CD4-positive, alpha-beta T cell treated with Interleukin-2 at 100 ng/mL for 4 hours (primary cell): ENCODE data around the gene CREB3L2.
"Not testable (repeated sequence)": the region's sequence is repeated elsewhere in the genome, so short reads cannot be mapped to it uniquely, and the experiment has no call there.

ENCODE experiments used
- DNase-seq: peaks from one replicate; pipeline ENCODE4 v3.0.0-alpha.2; 2020; ENCODE audit warnings: low spot score

CREB3L2 gene

DNA sequence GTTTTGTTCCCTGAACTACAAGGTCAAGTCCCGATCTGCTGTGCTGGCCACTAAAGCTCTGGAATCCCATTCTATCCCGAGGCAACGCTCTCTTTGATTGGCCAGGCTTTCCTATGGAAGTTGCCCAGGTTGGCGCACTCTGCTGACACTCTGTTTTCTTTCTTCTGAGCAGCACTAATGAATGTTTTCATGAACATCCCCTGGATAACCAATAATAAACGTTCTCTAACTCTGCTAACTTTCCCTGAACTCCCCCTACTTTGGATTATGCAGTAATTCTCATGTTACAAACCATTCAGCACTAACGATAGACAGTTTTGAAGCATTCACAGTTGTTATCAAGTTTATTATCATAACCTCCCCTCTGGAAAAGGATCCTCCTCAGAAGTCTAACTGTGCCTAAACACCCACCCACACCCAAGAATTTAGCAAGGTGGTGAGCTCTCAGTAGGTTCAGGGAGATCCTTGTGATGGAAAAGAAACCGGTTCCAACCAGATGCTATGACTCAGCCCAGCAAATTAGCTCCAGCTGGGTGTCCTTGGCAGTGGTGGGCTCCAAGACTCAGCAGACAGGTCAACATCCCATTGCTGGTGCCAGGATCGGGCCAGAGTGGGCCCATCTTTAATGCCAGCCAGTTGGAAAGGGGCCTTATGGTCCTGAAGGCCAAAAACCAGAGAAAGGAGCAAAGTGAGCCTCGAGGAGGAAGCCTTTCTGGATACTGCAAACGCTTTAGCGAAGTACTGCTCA is 68.4 kb downstream of the CREB3L2 start:
- no peak for DNase-seq

DNA sequence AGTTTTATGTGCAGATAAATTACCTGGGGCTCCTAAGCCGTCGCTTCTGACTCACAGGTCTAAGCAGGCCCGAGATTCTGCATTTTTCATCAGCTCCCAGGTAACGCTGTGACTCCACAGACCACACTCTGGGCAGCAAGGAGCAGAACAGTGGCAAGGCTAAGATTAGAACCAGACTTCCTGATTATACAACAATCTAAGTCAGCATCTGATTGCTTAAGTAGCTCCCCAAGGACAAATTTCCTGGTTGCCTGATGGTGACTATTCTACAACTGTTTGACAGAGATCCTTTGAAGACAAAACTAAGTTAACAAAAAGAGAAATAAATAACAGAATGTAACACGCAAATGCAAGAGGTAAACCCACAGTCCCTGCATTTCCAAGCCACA is 69.0 kb downstream of the CREB3L2 start:
- no peak for DNase-seq

DNA sequence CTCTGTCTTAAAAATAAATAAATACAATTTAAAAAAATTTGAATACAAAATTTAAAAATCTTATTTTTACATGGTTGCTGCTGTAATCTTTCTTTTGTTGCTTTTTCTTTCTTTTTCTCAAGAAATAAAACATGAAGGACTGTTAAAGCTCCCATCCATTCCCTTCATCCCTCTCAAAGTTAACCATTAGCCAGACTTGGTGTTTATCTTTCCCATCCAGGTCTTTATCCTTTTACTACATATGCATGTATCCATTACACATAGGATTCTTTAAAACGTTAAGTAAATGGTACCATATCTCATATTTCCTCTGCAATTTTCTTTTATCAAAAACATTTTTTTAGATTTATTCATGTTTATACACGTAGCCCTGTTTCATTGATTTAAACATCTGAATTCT is 70.1 kb downstream of the CREB3L2 start:
- DNase-seq, result no peak

DNA sequence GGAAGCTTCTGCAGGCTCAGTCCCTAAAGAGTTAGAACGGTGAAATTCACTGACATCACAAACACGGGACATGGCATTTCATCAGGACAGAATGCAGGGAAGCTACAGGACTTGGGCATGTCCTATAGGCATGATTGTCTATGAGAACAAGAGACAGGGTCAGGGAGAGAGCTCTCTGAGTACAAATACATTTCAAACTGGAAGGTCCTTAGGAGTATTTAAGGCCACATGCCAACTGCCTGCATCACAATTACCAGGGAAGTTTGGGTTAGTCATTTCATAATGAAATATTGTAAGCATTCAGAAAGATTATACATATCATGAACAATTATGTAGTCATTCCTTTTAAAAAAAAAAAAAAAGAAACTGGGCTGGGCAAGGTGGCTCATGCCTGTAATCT is 71.3 kb downstream of the CREB3L2 start:
- DNase-seq, result no peak

DNA sequence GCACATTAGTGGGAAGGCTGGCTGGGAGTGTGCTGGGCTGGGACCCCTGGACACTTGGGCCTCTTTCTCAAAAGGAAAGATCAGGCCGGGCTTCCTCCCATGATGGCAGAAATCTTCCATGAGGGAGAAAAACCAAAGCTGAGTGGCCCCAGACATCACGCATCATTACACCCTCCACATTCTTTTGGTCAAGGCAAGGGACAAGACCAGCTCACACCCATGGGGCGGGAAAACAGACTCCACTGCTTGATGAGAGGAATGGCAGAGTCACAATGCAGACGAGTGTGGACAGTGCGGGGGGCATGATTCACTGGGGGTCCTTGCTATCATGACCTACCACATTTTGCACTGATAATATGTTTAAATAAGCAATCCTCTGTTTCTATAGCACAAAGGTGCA is 73.3 kb downstream of the CREB3L2 start:
- no peak for DNase-seq

DNA sequence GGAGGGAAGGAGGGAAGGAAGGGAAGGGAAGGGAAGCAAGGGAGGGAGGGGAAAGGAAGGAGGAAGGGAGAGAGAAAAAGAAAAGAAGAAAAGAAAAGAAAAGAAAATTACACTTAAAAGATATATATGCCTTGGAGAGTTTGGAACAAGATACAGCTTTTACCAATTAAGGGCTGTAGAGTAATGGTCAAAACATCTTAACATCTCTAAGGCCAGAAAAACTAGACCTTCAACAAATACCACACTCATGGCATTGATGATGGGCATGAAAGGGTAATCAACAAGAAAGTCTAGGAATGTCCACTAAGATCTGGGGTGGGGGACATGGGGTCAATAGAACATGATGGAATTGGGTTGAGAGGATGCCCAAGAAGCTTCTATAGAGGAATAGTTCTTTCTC is 74.5 kb downstream of the CREB3L2 start:
- no peak for DNase-seq

DNA sequence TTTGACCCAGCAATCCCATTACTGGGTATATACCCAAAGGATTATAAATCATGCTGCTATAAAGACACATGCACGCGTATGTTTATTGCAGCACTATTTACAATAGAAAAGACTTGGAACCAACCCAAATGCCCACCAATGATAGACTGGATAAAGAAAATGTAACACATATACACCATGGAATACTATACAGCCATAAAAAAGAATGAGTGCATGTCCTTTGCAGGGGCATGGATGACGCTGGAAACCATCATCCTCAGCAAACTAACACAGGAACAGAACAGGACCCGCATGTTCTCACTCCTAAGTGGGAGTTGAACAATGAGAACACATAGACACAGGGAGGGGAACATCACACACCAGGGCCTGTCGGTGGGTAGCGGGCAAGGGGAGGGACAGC is 75.7 kb downstream of the CREB3L2 start:
- DNase-seq, result not testable (repeated sequence)

DNA sequence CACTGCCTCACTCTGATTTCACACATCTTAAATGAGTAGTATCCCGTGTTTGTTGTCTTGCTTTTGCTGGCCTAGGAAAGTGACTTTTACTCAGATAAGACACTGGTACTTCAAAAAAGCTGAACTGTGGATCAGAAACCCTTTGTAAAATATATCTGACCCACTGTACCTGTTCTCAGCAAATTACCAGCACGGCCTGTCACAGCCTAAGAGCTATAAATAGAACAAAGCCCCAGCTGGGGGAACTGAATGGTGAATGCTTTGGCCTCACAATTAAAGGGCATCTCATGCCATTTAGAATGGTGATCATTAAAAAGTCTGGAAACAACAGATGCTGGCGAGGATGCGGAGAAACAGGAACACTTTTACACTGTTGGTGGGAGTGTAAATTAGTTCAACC is 76.1 kb downstream of the CREB3L2 start:
- no peak for DNase-seq

DNA sequence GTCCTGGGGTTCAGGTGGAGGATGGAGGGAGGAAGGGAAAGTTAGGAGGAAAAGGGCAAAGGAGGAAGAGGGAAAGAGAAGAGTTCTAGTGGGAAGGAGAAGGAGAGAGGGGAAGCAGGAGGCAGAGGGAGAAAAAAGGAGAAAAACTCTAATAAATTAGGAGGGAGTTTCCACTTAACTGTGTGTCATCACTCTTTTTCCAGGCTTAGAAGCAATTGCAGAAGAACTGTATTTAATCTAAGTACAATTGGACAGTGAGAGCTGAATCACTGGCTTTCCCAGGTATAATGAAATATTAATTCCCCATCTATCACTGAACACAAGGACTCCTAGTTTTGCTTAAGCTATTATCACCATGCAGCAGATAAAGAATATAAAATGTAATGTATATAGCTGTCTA is 76.8 kb downstream of the CREB3L2 start:
- no peak for DNase-seq

DNA sequence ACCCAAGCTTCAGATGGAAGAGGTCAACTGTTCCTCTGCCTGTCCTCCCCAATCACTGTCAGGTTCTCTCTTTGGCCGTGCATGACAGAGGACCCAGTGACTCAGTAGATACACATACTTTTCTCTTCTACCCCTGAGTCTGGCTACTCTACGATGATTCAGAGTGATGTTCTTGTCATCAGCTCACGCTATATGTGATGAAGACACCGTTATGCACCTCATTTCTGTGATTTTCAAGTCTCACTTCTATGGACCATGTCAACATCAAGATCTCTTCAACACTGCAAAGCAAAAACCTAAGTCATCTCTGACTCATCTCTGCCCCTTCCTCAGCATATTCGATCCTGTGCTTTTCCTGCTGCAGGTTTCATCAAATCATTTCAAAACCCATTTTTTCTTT is 78.5 kb downstream of the CREB3L2 start:
- DNase-seq, result no peak

DNA sequence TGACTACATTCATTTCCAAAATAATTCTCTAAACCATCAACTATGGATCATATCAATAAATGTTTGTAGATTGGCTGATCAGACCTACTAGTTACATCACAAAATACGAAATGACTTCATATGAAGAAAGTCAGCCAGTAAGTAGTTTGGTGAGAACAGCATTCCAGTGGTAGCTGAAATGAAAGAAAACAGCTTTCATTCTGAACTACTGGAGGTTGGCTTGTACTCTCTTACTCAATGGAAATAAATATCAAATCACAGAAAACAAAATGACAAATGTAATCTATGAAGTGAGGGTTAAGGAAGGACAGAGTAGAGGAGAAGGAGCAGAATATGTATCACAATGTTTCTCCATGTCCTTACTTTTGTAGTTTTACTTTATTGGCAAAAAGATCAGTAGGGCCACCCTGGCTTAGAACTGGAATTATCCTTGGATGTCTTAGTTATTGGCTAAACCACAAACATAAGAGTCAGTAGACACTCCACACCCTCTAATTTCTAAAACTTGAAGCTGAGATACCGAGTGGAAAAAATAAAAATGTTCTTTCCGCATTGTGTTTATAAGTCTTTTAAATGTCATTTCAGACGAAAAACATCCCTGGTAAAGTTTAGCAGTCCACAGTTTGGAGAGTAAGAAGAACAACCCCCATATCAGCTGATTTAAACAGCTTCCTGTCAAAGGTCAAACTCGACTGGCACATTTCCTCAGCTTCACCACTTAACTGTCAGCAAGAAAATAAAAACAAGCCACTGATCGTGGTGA is 81.1 kb downstream of the CREB3L2 start:
- no peak for DNase-seq

DNA sequence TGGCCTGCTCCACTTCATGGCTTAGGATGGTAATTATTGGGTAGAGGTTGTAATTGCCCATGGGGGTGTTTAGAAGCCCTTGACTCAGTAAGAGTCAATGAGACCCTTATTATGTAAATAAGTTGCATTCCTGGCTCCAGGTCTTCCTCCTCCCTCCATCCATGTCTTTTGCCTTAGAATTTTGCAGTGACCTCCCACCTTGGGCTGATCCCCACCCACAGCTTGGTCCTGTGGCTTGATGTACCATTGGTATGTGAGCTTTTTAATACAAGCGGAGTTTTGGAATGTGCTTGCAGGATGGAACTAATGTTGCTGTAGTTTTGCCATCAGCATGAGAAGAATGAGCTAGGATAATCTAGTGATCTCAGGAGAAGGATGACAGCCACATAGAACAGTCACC is 81.9 kb downstream of the CREB3L2 start:
- DNase-seq, result no peak

DNA sequence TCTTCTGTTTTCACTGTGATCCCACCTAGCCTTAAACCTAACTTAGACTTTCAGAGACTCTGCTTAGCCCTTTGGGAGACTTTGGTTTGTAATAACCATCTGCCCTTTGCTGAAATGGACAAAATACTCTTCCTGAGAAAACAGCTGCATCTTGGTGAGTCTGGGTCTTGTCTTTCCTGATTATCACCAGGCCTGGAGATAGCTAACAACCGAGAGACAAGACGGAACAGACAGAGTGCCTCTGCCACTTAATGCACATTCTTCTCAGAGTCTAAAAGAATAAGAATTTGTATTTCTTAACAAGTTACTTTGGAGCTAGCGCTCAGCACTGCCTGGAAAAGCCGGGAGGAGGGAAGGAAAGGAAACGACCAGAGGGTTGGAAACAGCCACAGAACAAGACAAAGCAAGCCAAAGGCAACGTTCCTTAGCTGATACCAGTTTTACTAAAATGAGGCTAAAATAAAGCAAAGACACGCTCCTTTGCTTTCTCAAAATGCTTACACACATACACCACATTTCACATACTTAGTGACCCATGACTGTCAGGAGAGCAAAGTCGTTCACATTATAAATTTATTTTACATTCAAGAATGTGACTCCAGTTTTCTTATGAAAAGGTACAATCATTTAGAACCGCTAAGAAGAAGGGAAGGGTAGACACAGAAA is 84.8 kb downstream of the CREB3L2 start:
- DNase-seq, result no peak

DNA sequence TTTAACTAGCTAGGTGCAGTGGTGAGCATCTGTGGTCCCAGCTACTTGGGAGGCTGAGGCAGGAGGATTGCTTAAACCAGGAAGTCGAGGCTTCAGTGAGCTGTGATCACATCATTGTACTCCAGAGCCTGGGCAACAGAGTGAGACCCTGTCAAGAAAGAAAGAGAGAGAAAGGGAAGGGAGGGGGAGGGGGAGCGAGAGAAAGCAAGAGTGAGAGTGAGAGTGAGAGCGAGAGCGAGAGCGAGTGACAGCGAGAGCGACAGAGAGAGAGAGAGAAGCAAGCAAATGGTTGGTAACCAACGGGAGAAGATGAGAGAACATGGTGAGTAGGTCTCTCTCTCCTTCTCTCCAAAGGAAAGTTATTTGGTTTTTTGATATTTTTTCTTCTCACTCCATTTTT is 85.3 kb downstream of the CREB3L2 start:
- no peak for DNase-seq

DNA sequence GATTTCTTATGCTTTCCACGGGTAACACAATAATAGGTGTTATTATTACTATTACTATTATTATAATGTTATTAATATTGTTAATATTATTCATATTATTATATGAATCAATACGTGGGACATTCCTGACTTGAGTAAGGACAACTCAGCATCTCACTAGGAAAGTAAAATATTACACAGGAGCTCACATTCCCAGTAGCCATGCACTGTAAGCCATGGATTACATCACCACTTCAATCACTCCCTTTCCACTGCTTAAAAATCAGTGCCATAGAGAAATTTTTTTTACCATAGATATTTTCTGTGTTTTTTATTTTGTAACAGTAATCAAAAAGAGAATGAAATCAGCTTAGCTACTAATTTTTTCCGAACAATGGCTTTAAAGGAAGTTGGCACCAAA is 86.6 kb downstream of the CREB3L2 start:
- no peak for DNase-seq

DNA sequence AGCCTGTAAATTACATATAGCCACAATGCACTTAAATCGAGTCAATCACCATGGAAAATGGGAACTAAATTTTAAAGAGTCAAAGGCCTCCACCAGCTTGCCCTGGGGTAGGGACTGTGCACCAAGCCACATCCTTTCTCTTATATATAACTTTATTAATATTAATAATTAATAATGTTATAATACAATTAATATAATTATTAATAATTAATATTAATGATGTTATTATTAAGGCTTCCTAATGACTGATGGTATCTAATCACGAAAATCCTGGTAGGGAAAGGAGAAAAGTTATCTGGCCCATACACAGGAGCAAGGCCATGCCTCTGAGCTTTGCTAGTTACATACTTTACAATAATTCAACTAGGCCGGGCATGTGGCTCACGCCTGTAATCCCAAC is 87.9 kb downstream of the CREB3L2 start:
- no peak for DNase-seq

DNA sequence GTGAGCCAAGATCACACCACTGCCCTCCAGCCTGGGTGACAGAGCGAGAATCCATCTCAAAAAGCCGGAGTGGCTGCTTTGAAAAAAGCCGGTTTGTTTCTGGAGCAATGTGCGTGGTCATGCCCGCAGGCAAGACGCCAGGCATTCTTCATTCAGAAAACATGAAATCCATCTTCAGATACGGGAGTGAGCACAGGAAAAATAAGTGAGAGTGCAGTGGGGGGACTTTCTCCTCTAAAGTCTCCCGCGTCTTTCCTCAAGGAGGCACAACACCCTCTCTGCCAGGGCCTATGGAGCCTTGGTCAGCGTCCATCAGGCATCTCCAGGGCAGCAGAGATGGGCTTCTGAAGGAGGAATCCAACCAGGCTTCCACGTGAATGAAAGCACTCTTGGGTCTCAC is 92.8 kb downstream of the CREB3L2 start:
- no peak for DNase-seq

DNA sequence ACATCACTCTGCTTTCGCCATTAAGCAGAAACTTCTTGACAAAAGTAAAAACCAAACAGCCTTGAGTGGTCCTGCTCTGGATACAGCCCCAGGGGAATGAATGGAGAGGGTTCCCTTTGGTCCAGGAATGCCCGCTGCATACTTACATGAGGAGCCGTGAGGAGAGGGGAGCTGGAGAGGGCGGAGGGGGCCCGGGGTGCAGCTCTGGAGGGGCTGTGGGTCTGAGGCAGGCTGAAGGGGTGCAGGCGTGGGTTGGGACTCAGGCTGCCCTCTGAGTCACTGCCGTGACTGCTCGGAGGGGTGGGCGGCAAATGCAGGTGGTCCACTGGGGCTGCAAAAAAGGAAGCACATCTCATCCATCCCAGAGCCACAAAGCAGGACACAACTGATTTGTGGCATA is 93.8 kb downstream of the CREB3L2 start:
- no peak for DNase-seq

DNA sequence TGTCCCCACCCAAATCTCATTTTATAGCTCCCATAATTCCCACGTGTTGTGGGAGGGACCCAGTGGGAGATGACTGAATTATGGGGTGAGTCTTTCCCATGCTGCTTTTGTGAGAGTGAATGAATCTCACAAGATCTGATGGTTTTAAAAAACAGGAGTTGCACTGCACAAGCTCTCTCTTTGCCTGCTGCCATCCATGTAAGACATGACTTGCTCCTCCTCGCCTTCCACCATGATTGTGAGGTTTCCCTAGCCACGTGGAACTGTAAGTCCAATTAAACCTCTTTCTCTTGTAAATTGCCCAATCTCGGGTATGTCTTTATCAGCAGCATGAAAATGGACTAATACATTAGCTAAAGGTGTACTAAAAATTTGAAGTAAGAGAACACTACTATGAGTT is 95.2 kb downstream of the CREB3L2 start:
- not testable (repeated sequence) for DNase-seq

DNA sequence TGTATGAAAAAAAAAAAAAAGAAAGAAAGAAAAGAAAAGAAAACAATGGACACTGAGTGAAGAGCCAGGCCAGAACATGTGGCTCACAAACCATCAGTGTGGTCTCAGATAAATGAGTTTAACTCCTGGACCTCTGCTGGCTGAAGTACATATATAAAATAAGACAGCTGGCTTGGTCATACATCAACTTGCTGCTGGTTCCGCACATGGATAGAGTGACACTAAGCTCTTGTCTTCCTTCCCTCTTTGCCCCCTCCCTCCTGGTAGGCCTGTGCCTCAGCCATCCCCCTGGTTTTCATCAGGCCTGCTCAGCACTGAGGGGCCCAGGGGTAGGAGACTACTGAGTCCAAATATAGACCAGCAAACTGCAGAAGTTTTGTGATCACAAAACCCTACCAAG is 97.1 kb downstream of the CREB3L2 start:
- no peak for DNase-seq

DNA sequence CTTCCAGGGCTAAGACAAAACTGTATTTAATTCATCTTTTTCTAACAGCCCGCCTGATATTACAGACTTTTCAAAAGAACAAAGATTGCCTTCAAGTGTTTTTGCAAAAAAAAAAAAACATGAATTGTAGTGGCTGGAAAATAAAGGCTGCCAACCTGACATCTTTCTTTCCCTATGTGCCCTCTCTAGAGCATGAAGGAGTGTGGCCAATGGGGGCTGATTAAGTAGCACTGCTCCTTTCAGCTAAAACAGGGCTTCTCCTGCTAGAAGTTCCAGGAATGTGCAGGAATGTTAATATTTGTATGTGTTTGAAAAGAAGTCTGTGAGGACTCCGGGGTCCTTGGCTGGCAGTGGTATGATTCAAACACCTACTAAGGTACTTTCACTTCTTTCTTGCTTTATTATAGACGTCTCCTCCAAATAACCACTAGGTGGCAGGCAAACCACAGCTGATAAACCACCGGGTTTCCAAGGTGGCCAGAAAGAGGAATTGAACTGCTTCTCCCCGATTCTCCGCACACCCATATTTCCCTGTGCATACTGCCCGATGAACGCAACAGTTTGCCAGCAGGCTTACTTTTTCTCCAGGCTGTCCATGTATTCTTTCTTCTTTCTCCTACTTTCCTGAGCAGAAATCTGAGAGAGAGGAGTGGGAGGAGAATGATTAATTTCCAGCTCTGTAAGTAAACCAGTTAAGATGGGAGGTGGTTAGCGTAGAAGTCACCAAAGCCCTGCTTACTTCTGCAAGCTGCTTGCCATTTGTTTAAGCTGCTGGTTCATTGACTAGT is 98.3 kb downstream of the CREB3L2 start:
- DNase-seq, result peak; percentile 78

DNA sequence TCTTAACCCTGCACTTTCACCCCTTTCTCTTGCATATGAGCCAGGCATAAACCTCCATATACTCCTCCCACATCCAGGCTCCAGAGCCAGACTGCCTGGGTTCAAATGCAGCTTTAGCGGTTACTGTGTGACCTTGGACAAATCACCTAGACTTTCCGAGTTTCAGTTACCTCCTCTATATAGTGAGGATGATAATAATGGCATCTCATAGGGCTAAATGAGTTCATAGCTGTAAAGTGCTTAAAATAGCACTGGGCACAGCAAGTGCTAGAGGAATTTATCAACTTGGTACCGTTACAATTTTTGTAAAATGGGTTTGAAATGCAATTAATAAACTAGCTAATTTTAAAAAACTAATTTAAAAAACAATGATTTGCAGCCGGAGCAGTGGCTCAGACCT is 101.7 kb downstream of the CREB3L2 start:
- DNase-seq, result no peak
